Suprapubic skin (tissue), 4 donors: ENCODE data around the gene FSCN2. TPM values are rescaled to one million over a fixed set of nuclear protein-coding genes. Genes with fewer than 3 reads are reported as not detected.

ENCODE experiments used
- DNase-seq, 2 donors: peaks; one replicate each; pipeline ENCODE4 v3.0.0-alpha.2; 2019; ENCODE audit warnings: low spot score in 2 of 2
- H3K27ac ChIP-seq: fragments of 200-600 bp; sonication (generic); one replicate; pipeline ENCODE4 v1.5.1; 2019
- H3K27me3 ChIP-seq: fragments of 200-600 bp; sonication (generic); one replicate; pipeline ENCODE4 v1.5.1; 2019
- H3K36me3 ChIP-seq: fragments of 200-600 bp; sonication (generic); one replicate; pipeline ENCODE4 v1.5.1; 2019
- H3K4me1 ChIP-seq: fragments of 200-600 bp; sonication (generic); one replicate; pipeline ENCODE4 v1.5.1; 2019
- H3K4me3 ChIP-seq: fragments of 200-600 bp; sonication (generic); one replicate; pipeline ENCODE4 v1.5.1; 2019; ENCODE audit warnings: mild to moderate bottlenecking
- H3K9me3 ChIP-seq: fragments of 200-600 bp; sonication (generic); one replicate; pipeline ENCODE4 v1.5.1; 2019
- CTCF ChIP-seq, 2 donors: fragments of 200-600 bp in 1 of 2; fragments of 450-650 bp in 1 of 2; sonication (generic) in 1 of 2; IDR thresholded peaks; one replicate each; pipeline ENCODE4 v1.5.1; 2016 to 2019; ENCODE audit warnings: antibody characterized with exemption in 2 of 2, mild to moderate bottlenecking in 1 of 2, moderate library complexity in 1 of 2
- EP300 ChIP-seq: sonication (generic); formaldehyde crosslinking; IDR thresholded peaks from one replicate; pipeline ENCODE4 v1.6.1; 2017; ENCODE audit warnings: antibody characterized with exemption
- POLR2A ChIP-seq, 2 donors: fragments of 450-650 bp; IDR thresholded peaks; one replicate each; pipeline ENCODE4 v1.6.1; 2017; ENCODE audit warnings: antibody characterized with exemption in 2 of 2, mild to moderate bottlenecking in 2 of 2, moderate library complexity in 2 of 2
- POLR2AphosphoS5 ChIP-seq, 3 donors: sonication (generic); formaldehyde crosslinking; IDR thresholded peaks; one replicate each; pipeline ENCODE4 v1.6.1; 2017; ENCODE audit warnings: antibody characterized with exemption in 3 of 3
- WGBS: methylation state at CpG from one replicate; pipeline ENCODE4 v1.1.5; 2018; 5-methylcytosine and 5-hydroxymethylcytosine counted together
- total RNA-seq, 4 donors: library from RNA; depleted of rRNA; stranded (reverse); fragments of >200 nt; gene quantifications; one replicate each; pipeline ENCODE4 v1.1.0, GENCODE V29; 2016

Gene FSCN2
- total RNA-seq, 4 donors from 2014 or later, result 0.52 to 4.7 (median 3.3) TPM

DNA sequence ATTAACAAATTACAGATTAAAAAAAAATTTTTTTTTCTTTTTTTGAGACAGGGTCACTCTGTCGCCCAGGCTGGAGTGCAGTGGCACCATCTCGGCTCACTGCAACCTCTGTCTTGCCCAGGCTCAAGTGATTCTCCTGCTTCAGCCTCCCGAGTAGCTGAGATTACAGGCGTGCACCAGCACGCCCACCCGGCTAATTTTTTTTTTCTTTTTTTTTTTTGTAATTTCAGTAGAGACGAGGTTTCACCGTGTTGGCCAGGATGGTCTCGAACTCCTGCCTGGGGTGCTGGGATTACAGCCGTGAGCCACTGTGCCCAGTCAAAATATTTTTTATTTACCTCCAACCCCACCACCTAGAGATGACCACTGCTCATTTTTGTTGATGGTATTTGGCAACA is 41.1 kb upstream of the FSCN2 start:
- peaks cover 37% of the 10 kb centered on the region for H3K4me1 ChIP-seq
- WGBS, result 61% methylated on average over 10 of the region's 10 CpGs

GRCh38 chr17:81487487-81488275 is 40.5 kb upstream of the FSCN2 start:
- H3K4me1 ChIP-seq, result peaks cover 37% of the 10 kb centered on the region
- H3K27ac ChIP-seq, result peak overlapping the region; percentile 77
- H3K9me3 ChIP-seq, result no peaks in the 10 kb centered on the region
- TF ChIP-seq EP300 (no peak), POLR2A (IDR thresholded peaks at IDR 0.05) (no peak), POLR2AphosphoS5 (IDR thresholded peaks at IDR 0.05) (no peak), CTCF (IDR thresholded peaks at IDR 0.05) (no peak)
- no peak for DNase-seq
- H3K36me3 ChIP-seq, result no peaks in the 10 kb centered on the region
- 75% methylated on average over 10 of the region's 87 CpGs for WGBS
- peaks cover 20% of the 10 kb centered on the region for H3K27me3 ChIP-seq
- peak overlapping the region; percentile 69 for H3K4me3 ChIP-seq

More for the DNA sequence above, 41.1 kb upstream of the FSCN2 start:
- Histone ChIP-seq H3K27me3 (peaks cover 17% of the 10 kb centered on the region), H3K4me3 (no peak overlapping the region), H3K9me3 (no peaks in the 10 kb centered on the region), H3K36me3 (no peaks in the 10 kb centered on the region), H3K27ac (no peak overlapping the region)
- DNase-seq, result no peak
- TF ChIP-seq POLR2AphosphoS5 (IDR thresholded peaks at IDR 0.05), result no peak
- no peak for TF ChIP-seq CTCF (IDR thresholded peaks at IDR 0.05)
- no peak for TF ChIP-seq EP300
- no peak for TF ChIP-seq POLR2A (IDR thresholded peaks at IDR 0.05)

- no peak for TF ChIP-seq EP300
- TF ChIP-seq CTCF (IDR thresholded peaks at IDR 0.05), result no peak
- no peak for TF ChIP-seq POLR2AphosphoS5 (IDR thresholded peaks at IDR 0.05)
- TF ChIP-seq POLR2A (IDR thresholded peaks at IDR 0.05), result no peak
- no peaks in the 10 kb centered on the region for H3K9me3 ChIP-seq
- peaks cover 20% of the 10 kb centered on the region for H3K27me3 ChIP-seq
- 80% methylated on average over 1 of the region's 52 CpGs for WGBS
- no peaks in the 10 kb centered on the region for H3K36me3 ChIP-seq
- H3K4me3 ChIP-seq, result peak overlapping the region; percentile 69
- no peak for DNase-seq
- H3K27ac ChIP-seq, result peak overlapping the region; percentile 77
- peaks cover 32% of the 10 kb centered on the region for H3K4me1 ChIP-seq
Measured at GRCh38 chr17:81488276-81488860, 39.8 kb upstream of the FSCN2 start.

GRCh38 chr17:81489012-81489997 is 38.9 kb upstream of the FSCN2 start:
- H3K36me3 ChIP-seq, result no peaks in the 10 kb centered on the region
- TF ChIP-seq POLR2AphosphoS5 (IDR thresholded peaks at IDR 0.05) (no peak), EP300 (no peak), POLR2A (IDR thresholded peaks at IDR 0.05) (no peak), CTCF (IDR thresholded peaks at IDR 0.05) (no peak)
- no peaks in the 10 kb centered on the region for H3K9me3 ChIP-seq
- no peak for DNase-seq
- H3K27me3 ChIP-seq, result peaks cover 20% of the 10 kb centered on the region
- H3K27ac ChIP-seq, result no peak overlapping the region
- H3K4me3 ChIP-seq, result no peak overlapping the region
- peaks cover 24% of the 10 kb centered on the region for H3K4me1 ChIP-seq
- WGBS, result 72% methylated on average over 21 of the region's 27 CpGs
